IPS-18c (cell line): ENCODE results near the gene ATP8B4.
"Not testable (repeated sequence)": the region's sequence is repeated elsewhere in the genome, so short reads cannot be mapped to it uniquely, and the experiment has no call there.

Source experiments
- H3K4me3 ChIP-seq: 2 replicates; pipeline ENCODE4 v1.7.0; 2013; ENCODE audit warnings: low read depth, mild to moderate bottlenecking, low read length, moderate library complexity; ENCODE audit not compliant: insufficient read depth
- H3K9me3 ChIP-seq: one replicate; pipeline ENCODE4 v1.6.1; 2013; ENCODE audit warnings: mild to moderate bottlenecking, low read length, moderate library complexity; ENCODE audit not compliant: control insufficient read depth, insufficient read depth

Gene ATP8B4

GRCh38 chr15:49963033-49963772 lies 155.8 kb downstream of the ATP8B4 start:
- not testable (repeated sequence) for H3K4me3 ChIP-seq, H3K9me3 ChIP-seq

- Histone ChIP-seq H3K9me3 (no peaks in the 10 kb centered on the region), H3K4me3 (no peak overlapping the region)
These were observed 156.9 kb downstream of the ATP8B4 start for GRCh38 chr15:49962044-49962602.

GRCh38 chr15:49953421-49953820 lies 165.6 kb downstream of the ATP8B4 start:
- H3K9me3 ChIP-seq: peaks cover 2% of the 10 kb centered on the region

GRCh38 chr15:49946681-49947080 lies 172.4 kb downstream of the ATP8B4 start:
- Histone ChIP-seq H3K9me3 (no peaks in the 10 kb centered on the region), H3K4me3 (no peak overlapping the region)

More at GRCh38 chr15:49953421-49953820, 165.6 kb downstream of the ATP8B4 start:
- no peak overlapping the region for H3K4me3 ChIP-seq

GRCh38 chr15:49934487-49934886 lies 184.5 kb downstream of the ATP8B4 start:
- Histone ChIP-seq H3K4me3 (no peak overlapping the region), H3K9me3 (no peaks in the 10 kb centered on the region)

- no peak overlapping the region for H3K4me3 ChIP-seq
- no peaks in the 10 kb centered on the region for H3K9me3 ChIP-seq
These were observed 191.7 kb downstream of the ATP8B4 start for GRCh38 chr15:49927189-49927861.

GRCh38 chr15:49926740-49927139 lies 192.3 kb downstream of the ATP8B4 start:
- Histone ChIP-seq H3K9me3 (no peaks in the 10 kb centered on the region), H3K4me3 (no peak overlapping the region)

GRCh38 chr15:49923671-49924070 lies 195.4 kb downstream of the ATP8B4 start:
- H3K9me3 ChIP-seq: no peaks in the 10 kb centered on the region

GRCh38 chr15:49919034-49919433 lies 200.0 kb downstream of the ATP8B4 start:
- Histone ChIP-seq H3K4me3 (no peak overlapping the region), H3K9me3 (no peaks in the 10 kb centered on the region)

More at GRCh38 chr15:49923671-49924070, 195.4 kb downstream of the ATP8B4 start:
- no peak overlapping the region for H3K4me3 ChIP-seq

GRCh38 chr15:49918121-49918520 lies 200.9 kb downstream of the ATP8B4 start:
- no peaks in the 10 kb centered on the region for H3K9me3 ChIP-seq
- no peak overlapping the region for H3K4me3 ChIP-seq

- H3K9me3 ChIP-seq: no peaks in the 10 kb centered on the region
These were observed 202.0 kb downstream of the ATP8B4 start for GRCh38 chr15:49916998-49917397.

GRCh38 chr15:49915822-49916221 lies 203.2 kb downstream of the ATP8B4 start:
- Histone ChIP-seq H3K4me3 (no peak overlapping the region), H3K9me3 (no peaks in the 10 kb centered on the region)

More at GRCh38 chr15:49916998-49917397, 202.0 kb downstream of the ATP8B4 start:
- H3K4me3 ChIP-seq: no peak overlapping the region

GRCh38 chr15:49908933-49909295 lies 210.1 kb downstream of the ATP8B4 start:
- Histone ChIP-seq H3K9me3 (no peaks in the 10 kb centered on the region), H3K4me3 (no peak overlapping the region)

- no peak overlapping the region; the same call in 1 of the 2 replicates for H3K4me3 ChIP-seq
- H3K9me3 ChIP-seq: no peaks in the 10 kb centered on the region
These were observed 210.6 kb downstream of the ATP8B4 start for GRCh38 chr15:49908236-49908932.

- H3K9me3 ChIP-seq: no peaks in the 10 kb centered on the region
- H3K4me3 ChIP-seq: no peak overlapping the region
These were observed 212.1 kb downstream of the ATP8B4 start for GRCh38 chr15:49906966-49907365.

GRCh38 chr15:49905221-49905620 lies 213.8 kb downstream of the ATP8B4 start:
- no peak overlapping the region for H3K4me3 ChIP-seq
- no peaks in the 10 kb centered on the region for H3K9me3 ChIP-seq

- Histone ChIP-seq H3K4me3 (no peak overlapping the region), H3K9me3 (no peaks in the 10 kb centered on the region)
These were observed 214.7 kb downstream of the ATP8B4 start for GRCh38 chr15:49904296-49904695.
